ENCODE results near the gene SPINT1. TPM values are rescaled to one million over a fixed set of nuclear protein-coding genes. Genes with fewer than 3 reads are reported as not detected.

SPINT1 gene
- total and polyA plus RNA-seq, 2 of the 13 experiments (the other 11 are each of a cell fraction or from before 2014, with no cell fraction given): 0.49 to 2.5 TPM

GRCh38 chr15:40807028-40807887 is 36.6 kb upstream of the SPINT1 start, which contains the start of the genes DNAJC17 and ZFYVE19 (continued):
- TF ChIP-seq GLMP (CRISPR knock-in tag; IDR thresholded peaks at IDR 0.05; ENCODE audit: borderline replicate concordance): no peak
- TF ChIP-seq KAT2B (IDR thresholded peaks at IDR 0.05; ENCODE audit: borderline replicate concordance, low read depth, low read length): no peak
- TF ChIP-seq ZNF687 (CRISPR knock-in tag; IDR thresholded peaks at IDR 0.05): peak; percentile 92
- TF ChIP-seq ZFP36L1 (CRISPR knock-in tag; IDR thresholded peaks at IDR 0.05): 0 out of 2 replicates have a peak, but pooled peaks have one; percentile 86
- no peak; the same call in 1 of the 2 replicates for TF ChIP-seq ZNF749 (CRISPR knock-in tag; IDR thresholded peaks at IDR 0.05; ENCODE audit: borderline replicate concordance)
- peak; percentile 97 for TF ChIP-seq ZFY (CRISPR knock-in tag; IDR thresholded peaks at IDR 0.05)
- TF ChIP-seq GATAD2A (CRISPR knock-in tag; IDR thresholded peaks at IDR 0.05): peak; percentile 37; the same call in 1 of the 2 replicates
- no peak; the same call in 1 of the 2 replicates for TF ChIP-seq SAFB2 (CRISPR knock-in tag; IDR thresholded peaks at IDR 0.05; ENCODE audit: borderline replicate concordance, low read depth)
- peak; percentile 33 for TF ChIP-seq MED8 (CRISPR knock-in tag; IDR thresholded peaks at IDR 0.05; ENCODE audit: insufficient replicate concordance)
- no peak for TF ChIP-seq NKX3-1 (CRISPR knock-in tag; IDR thresholded peaks at IDR 0.05)
- 0 out of 2 replicates have a peak, but pooled peaks have one; percentile 16 for TF ChIP-seq HNRNPL (IDR thresholded peaks at IDR 0.05; ENCODE audit: low read depth, low read length)
